H1 (cell line): Measurements from ENCODE around the gene MRPL36. TPM values are rescaled to one million over a fixed set of nuclear protein-coding genes. Genes with fewer than 3 reads are reported as not detected.
A peak's percentile ranks its signal among the peaks of the same experiment; 100 is the strongest.

Experiments
- CTCF ChIA-PET: fragments of 300-600 bp; sonication (Branson Sonifier 250); formaldehyde crosslinking; loops from one replicate; lab custom pipeline; 2021; ENCODE audit not compliant: partially characterized antibody; lab: Charles Lee
- POLR2A ChIA-PET: fragments of 300-600 bp; sonication (Branson Sonifier 250); formaldehyde crosslinking; loops from one replicate; lab custom pipeline; 2021; ENCODE audit warnings: inconsistent platforms; ENCODE audit not compliant: partially characterized antibody; lab: Charles Lee
- DNase-seq, 2 experiments: peaks; one replicate each; pipeline versions ENCODE4 v3.0.0 to v3.0.0-alpha.2; 2010 to 2022; ENCODE audit warnings: low spot score in 2 of 2, low read depth in 1 of 2, mixed read lengths in 1 of 2
- FAIRE-seq: peaks from 2 replicates; lab custom pipeline; 2011; peaks lifted over from hg19 to GRCh38; lab: Jason Lieb, UNC
- H2AFZ ChIP-seq: 2 replicates; pipeline ENCODE4 v1.8.1; 2012; ENCODE audit warnings: low read length, inconsistent platforms
- H2AK5ac ChIP-seq: 2 replicates; pipeline ENCODE4 v1.6.1; 2013; ENCODE audit warnings: low read depth, low read length
- H2BK120ac ChIP-seq: replicated peaks from 2 replicates; pipeline ENCODE3; 2013; ENCODE audit warnings: low read depth, low read length, inconsistent platforms
- H2BK12ac ChIP-seq: 2 replicates; pipeline ENCODE4 v1.6.1; 2013; ENCODE audit warnings: low read depth, low read length
- H2BK15ac ChIP-seq: 2 replicates; pipeline ENCODE4 v1.6.1; 2013; ENCODE audit warnings: low read length
- H2BK20ac ChIP-seq: 2 replicates; pipeline ENCODE4 v1.6.1; 2013; ENCODE audit warnings: low read length
- H2BK5ac ChIP-seq: 2 replicates; pipeline ENCODE4 v1.6.1; 2013; ENCODE audit warnings: low read depth, low read length
- H3K14ac ChIP-seq: 2 replicates; pipeline ENCODE4 v1.6.1; 2013; ENCODE audit warnings: inconsistent platforms; ENCODE audit not compliant: insufficient read length
- H3K18ac ChIP-seq: 2 replicates; pipeline ENCODE4 v1.6.1; 2013; ENCODE audit warnings: low read length; ENCODE audit errors: extremely low read depth
- H3K23ac ChIP-seq: 2 replicates; pipeline ENCODE4 v1.6.1; 2013; ENCODE audit warnings: inconsistent platforms; ENCODE audit not compliant: insufficient read length
- H3K23me2 ChIP-seq: 2 replicates; pipeline ENCODE4 v1.6.1; 2013; ENCODE audit warnings: low read depth, low read length
- H3K27ac ChIP-seq: 2 replicates; pipeline ENCODE4 v1.6.1; 2011; ENCODE audit warnings: low read depth, low read length, inconsistent platforms
- H3K27me3 ChIP-seq, 4 experiments: replicated peaks in 1 of 4; 1 replicate in 1 of 4; 2 replicates in 3 of 4; pipeline versions ENCODE4 v1.6.1 to v1.8.1; 2011 to 2013; ENCODE audit warnings: low read length in 3 of 4, mild to moderate bottlenecking in 3 of 4, inconsistent platforms in 2 of 4, mixed read lengths in 2 of 4, moderate library complexity in 1 of 4; ENCODE audit not compliant: control insufficient read depth in 3 of 4, insufficient read depth in 3 of 4; ENCODE audit errors: extremely low read depth in 1 of 4
- H3K36me3 ChIP-seq, 4 experiments: 2 replicates each; pipeline versions ENCODE4 v1.6.1 to v1.8.1; 2011 to 2013; ENCODE audit warnings: mild to moderate bottlenecking in 4 of 4, low read length in 3 of 4, moderate library complexity in 2 of 4, control low read depth in 1 of 4, inconsistent platforms in 1 of 4; ENCODE audit not compliant: insufficient read depth in 4 of 4, control insufficient read depth in 2 of 4
- H3K4ac ChIP-seq: replicated peaks from 2 replicates; pipeline ENCODE3; 2013; ENCODE audit warnings: low read length, low read depth, mixed read lengths, inconsistent platforms; ENCODE audit not compliant: insufficient read length
- H3K4me1 ChIP-seq, 4 experiments: replicated peaks in 1 of 4; 1 replicate in 1 of 4; 2 replicates in 3 of 4; pipeline versions ENCODE4 v1.6.1 to v1.8.1; 2011 to 2013; ENCODE audit warnings: low read length in 3 of 4, inconsistent platforms in 2 of 4, mixed read lengths in 1 of 4; ENCODE audit not compliant: insufficient read depth in 4 of 4, control insufficient read depth in 3 of 4
- H3K4me2 ChIP-seq, 2 experiments: 2 replicates each; pipeline versions ENCODE4 v1.6.1 to v1.8.1; 2011 to 2013; ENCODE audit warnings: low read depth in 2 of 2, low read length in 2 of 2, control low read depth in 1 of 2, inconsistent platforms in 1 of 2, mild to moderate bottlenecking in 1 of 2; ENCODE audit not compliant: insufficient read depth in 1 of 2
- H3K4me3 ChIP-seq, 4 experiments: fragments of 200-600, 300-600 bp in 1 of 4; sonication (generic), shearing (Covaris generic), sonication (Bioruptor Twin) in 1 of 4; 2 replicates each; pipeline versions ENCODE4 v1.5.1 to v1.8.1; 2011 to 2016; ENCODE audit warnings: low read length in 4 of 4, low read depth in 3 of 4, control low read depth in 2 of 4, inconsistent platforms in 2 of 4, mild to moderate bottlenecking in 2 of 4, mixed read lengths in 1 of 4, moderate library complexity in 1 of 4; ENCODE audit not compliant: insufficient read depth in 2 of 4; ENCODE audit errors: extremely low read depth in 1 of 4
- H3K56ac ChIP-seq: replicated peaks from 2 replicates; pipeline ENCODE3; 2013; ENCODE audit warnings: low read depth, mild to moderate bottlenecking, mixed read lengths, low read length, inconsistent platforms; ENCODE audit not compliant: insufficient read length
- H3K79me1 ChIP-seq: 2 replicates; pipeline ENCODE4 v1.6.1; 2013; ENCODE audit warnings: low read depth, low read length, control low read depth
- H3K79me2 ChIP-seq, 2 experiments: 2 replicates each; pipeline versions ENCODE4 v1.6.1 to v1.8.1; 2012 to 2013; ENCODE audit warnings: low read length in 2 of 2, mild to moderate bottlenecking in 2 of 2, inconsistent platforms in 1 of 2; ENCODE audit not compliant: insufficient read depth in 2 of 2, control insufficient read depth in 1 of 2
- H3K9ac ChIP-seq, 4 experiments: replicated peaks in 1 of 4; 1 replicate in 1 of 4; 2 replicates in 3 of 4; pipeline versions ENCODE4 v1.6.1 to v1.8.1; 2011 to 2013; ENCODE audit warnings: low read depth in 3 of 4, low read length in 3 of 4, control low read depth in 2 of 4, mild to moderate bottlenecking in 2 of 4, moderate library complexity in 2 of 4, inconsistent platforms in 1 of 4; ENCODE audit errors: extremely low read depth in 1 of 4
- H3K9me3 ChIP-seq, 2 experiments: 2 replicates each; pipeline versions ENCODE4 v1.6.1 to v1.8.1; 2012 to 2013; ENCODE audit warnings: mild to moderate bottlenecking in 2 of 2, moderate library complexity in 2 of 2, control low read depth in 1 of 2, inconsistent platforms in 1 of 2, low read depth in 1 of 2, low read length in 1 of 2, mixed read lengths in 1 of 2; ENCODE audit not compliant: insufficient read depth in 2 of 2
- H4K20me1 ChIP-seq, 2 experiments: replicated peaks in 1 of 2; 2 replicates each; pipeline versions ENCODE3 to v1.8.1; 2011 to 2013; ENCODE audit warnings: inconsistent platforms in 2 of 2, low read length in 2 of 2, mild to moderate bottlenecking in 1 of 2; ENCODE audit not compliant: insufficient read depth in 2 of 2, control insufficient read depth in 1 of 2
- H4K5ac ChIP-seq: 2 replicates; pipeline ENCODE4 v1.6.1; 2013; ENCODE audit warnings: low read length, low read depth, mixed read lengths, inconsistent platforms; ENCODE audit not compliant: insufficient read length
- H4K8ac ChIP-seq: 2 replicates; pipeline ENCODE4 v1.8.0; 2013; ENCODE audit warnings: mild to moderate bottlenecking, moderate library complexity, low read length, inconsistent platforms; ENCODE audit not compliant: insufficient read depth; ENCODE audit errors: extremely low read depth
- H4K91ac ChIP-seq: replicated peaks from 2 replicates; pipeline ENCODE3; 2013; ENCODE audit warnings: low read length, mixed read lengths, inconsistent platforms; ENCODE audit not compliant: insufficient read length
- EGR1 ChIP-seq: IDR thresholded peaks from 2 replicates; pipeline ENCODE4 v1.6.1; 2011; ENCODE audit warnings: low read depth, low read length, borderline replicate concordance
- WGBS, 2 experiments: shearing (Covaris generic) in 1 of 2; methylation state at CpG; one replicate each; pipeline versions ENCODE4 v1.1.6 to v1.1.7; 2013 to 2015; ENCODE audit warnings: low lambda C conversion rate in 2 of 2, mixed read lengths in 2 of 2, inconsistent platforms in 1 of 2, low coverage in 1 of 2, missing lambda C conversion rate in 1 of 2; ENCODE audit not compliant: insufficient replicate concordance in 2 of 2, insufficient coverage in 1 of 2, insufficient read length in 1 of 2; ENCODE audit errors: extremely low coverage in 1 of 2, missing lambda C conversion rate in 1 of 2; 5-methylcytosine and 5-hydroxymethylcytosine counted together
- polyA plus RNA-seq, 7 experiments: library from polyadenylated mRNA; depleted of rRNA in 3 of 7; stranded (reverse) in 5 of 7; unstranded in 2 of 7; fragments of >200 nt in 5 of 7; fragments of 200-250 nt in 2 of 7; gene quantifications; 1 replicate in 5 of 7; 2 replicates in 1 of 7; 4 replicates in 1 of 7; pipeline versions ENCODE4 v1.2.1 to v1.2.3, GENCODE V29; 2011 to 2013; ENCODE audit warnings: missing spikeins in 2 of 7, mixed read lengths in 2 of 7
- total RNA-seq: library from RNA; stranded (reverse); fragmentation: NEBNext Ultra II Directional; extraction: Animal tissue kit (Norgen Biotek cat#: 25700); gene quantifications from 2 replicates; pipeline ENCODE4 v1.2.1, GENCODE V29; 2021
- TF ChIP-seq, protein P1 (sequence below): IDR thresholded peaks from 2 replicates; pipeline ENCODE4 v1.6.1; 2012; ENCODE audit warnings: low read length, inconsistent platforms

MRPL36 gene
- total and polyA plus RNA-seq, 2 of the 8 experiments (the other 6 are each of a cell fraction or from before 2014, with no cell fraction given): 56.3 to 81.5 TPM

DNA sequence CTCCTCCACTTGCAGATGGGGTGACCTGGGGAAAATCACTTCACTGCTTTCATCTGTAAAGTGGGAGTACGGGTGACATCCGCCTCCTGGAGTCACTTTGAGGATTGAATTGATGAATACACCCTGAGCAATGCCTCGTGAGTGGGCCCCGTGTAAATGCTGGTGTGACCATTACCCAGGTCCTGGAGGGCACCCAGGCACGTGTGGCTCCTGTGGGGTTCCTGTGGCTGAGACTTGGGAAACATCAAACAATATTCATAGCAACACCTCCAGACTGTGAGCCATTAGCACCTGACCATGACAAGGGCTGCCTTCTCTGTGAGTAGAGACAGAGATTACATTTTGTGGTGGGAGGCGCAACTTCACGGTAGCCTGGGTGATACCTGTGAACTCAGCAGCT is 11.4 kb downstream of the MRPL36 start:
- no peaks in the 10 kb centered on the region for H4K20me1 ChIP-seq
- no peak overlapping the region for H2BK15ac ChIP-seq
- no peak overlapping the region for H3K23ac ChIP-seq
- H3K27ac ChIP-seq: no peak overlapping the region
- H3K18ac ChIP-seq: no peak overlapping the region; the same call in 1 of the 2 replicates
- H2BK120ac ChIP-seq: no peak overlapping the region
- peaks cover 0 to 15% (median 12%) of the 10 kb centered on the region in 4 experiments; a peak in 5 of 7 replicates for H3K4me1 ChIP-seq
- H3K4me3 ChIP-seq: no peak overlapping the region
- no peak overlapping the region for H2AFZ ChIP-seq
- H3K14ac ChIP-seq: no peak overlapping the region
- 90% methylated on average over 7 of the region's 7 CpGs; no CpG with 5 or more reads in 1 of the 2 experiments for WGBS, 2 experiments
- H2BK12ac ChIP-seq: no peak overlapping the region
- H2AK5ac ChIP-seq: 0 out of 2 replicates have a peak overlapping the region, but pooled peaks have one; percentile 53
- no peak overlapping the region for H3K9ac ChIP-seq
- H3K23me2 ChIP-seq: no peaks in the 10 kb centered on the region
- H3K79me2 ChIP-seq: no peaks in the 10 kb centered on the region
- ChIA-PET POLR2A (interaction anchor here (0.5 to 0.7 kb wide), 2 partner anchors 13 to 93 kb away, joined by 3 read pairs; partner anchors contain the start of gene NDUFS6), CTCF (interaction anchor here (4.3 kb wide), 1 partner anchor 24 kb away, joined by 17 read pairs; no protein-coding TSS in a partner anchor)
- DNase-seq (no peak), FAIRE-seq (no peak)
- H3K4me2 ChIP-seq: no peak overlapping the region
- no peaks in the 10 kb centered on the region for H3K27me3 ChIP-seq
- no peak overlapping the region for H2BK5ac ChIP-seq
- no peak overlapping the region for H4K8ac ChIP-seq
- no peaks in the 10 kb centered on the region for H3K36me3 ChIP-seq
- no peaks in the 10 kb centered on the region for H3K9me3 ChIP-seq
- H3K56ac ChIP-seq: no peak overlapping the region
- H3K79me1 ChIP-seq: no peaks in the 10 kb centered on the region
- no peak overlapping the region for H2BK20ac ChIP-seq
- H4K91ac ChIP-seq: no peak overlapping the region
- no peak overlapping the region for H3K4ac ChIP-seq
- no peak overlapping the region for H4K5ac ChIP-seq
- TF ChIP-seq EGR1: no peak
- TF ChIP-seq, protein P1, sequence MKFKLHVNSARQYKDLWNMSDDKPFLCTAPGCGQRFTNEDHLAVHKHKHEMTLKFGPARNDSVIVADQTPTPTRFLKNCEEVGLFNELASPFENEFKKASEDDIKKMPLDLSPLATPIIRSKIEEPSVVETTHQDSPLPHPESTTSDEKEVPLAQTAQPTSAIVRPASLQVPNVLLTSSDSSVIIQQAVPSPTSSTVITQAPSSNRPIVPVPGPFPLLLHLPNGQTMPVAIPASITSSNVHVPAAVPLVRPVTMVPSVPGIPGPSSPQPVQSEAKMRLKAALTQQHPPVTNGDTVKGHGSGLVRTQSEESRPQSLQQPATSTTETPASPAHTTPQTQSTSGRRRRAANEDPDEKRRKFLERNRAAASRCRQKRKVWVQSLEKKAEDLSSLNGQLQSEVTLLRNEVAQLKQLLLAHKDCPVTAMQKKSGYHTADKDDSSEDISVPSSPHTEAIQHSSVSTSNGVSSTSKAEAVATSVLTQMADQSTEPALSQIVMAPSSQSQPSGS: no peak
